Mesendoderm (in vitro differentiated cells): ENCODE data around the gene FNDC3A.

Source experiments
- DNase-seq: peaks from one replicate; pipeline ENCODE4 v3.0.0; 2013
- H2AK5ac ChIP-seq: 2 replicates; pipeline ENCODE4 v1.6.1; 2013; ENCODE audit warnings: low read length, inconsistent platforms
- H2BK120ac ChIP-seq: 2 replicates; pipeline ENCODE4 v1.6.1; 2013; ENCODE audit warnings: low read depth, mild to moderate bottlenecking, low read length, moderate library complexity, mixed read lengths
- H2BK15ac ChIP-seq: replicated peaks from 2 replicates; pipeline ENCODE4 v1.6.1; 2013; ENCODE audit warnings: low read depth, mild to moderate bottlenecking, moderate library complexity
- H2BK5ac ChIP-seq: 2 replicates; pipeline ENCODE4 v1.6.1; 2013; ENCODE audit warnings: low read length, inconsistent platforms
- H3K18ac ChIP-seq: 2 replicates; pipeline ENCODE4 v1.6.1; 2013; ENCODE audit warnings: mild to moderate bottlenecking, low read length, mixed read lengths
- H3K23ac ChIP-seq: one replicate; pipeline ENCODE4 v1.6.1; 2013; ENCODE audit warnings: low read length
- H3K27ac ChIP-seq: 2 replicates; pipeline ENCODE4 v1.5.1; 2013; ENCODE audit warnings: low read depth, mild to moderate bottlenecking, inconsistent platforms, low read length, moderate library complexity
- H3K27me3 ChIP-seq: 2 replicates; pipeline ENCODE4 v1.6.1; 2013; ENCODE audit warnings: low read length, control low read depth, mild to moderate bottlenecking, inconsistent platforms; ENCODE audit not compliant: insufficient read depth, poor library complexity
- H3K36me3 ChIP-seq: 2 replicates; pipeline ENCODE4 v1.6.1; 2013; ENCODE audit warnings: low read length, inconsistent platforms; ENCODE audit not compliant: control insufficient read depth, insufficient read depth
- H3K4ac ChIP-seq: one replicate; pipeline ENCODE4 v1.6.1; 2013; ENCODE audit warnings: low read depth, mild to moderate bottlenecking, low read length, moderate library complexity
- H3K4me1 ChIP-seq: 2 replicates; pipeline ENCODE4 v1.6.1; 2013; ENCODE audit warnings: low read depth, low read length, inconsistent platforms; ENCODE audit not compliant: control insufficient read depth
- H3K4me2 ChIP-seq: 2 replicates; pipeline ENCODE4 v1.6.1; 2013; ENCODE audit warnings: low read length
- H3K4me3 ChIP-seq: 2 replicates; pipeline ENCODE4 v1.5.1; 2013; ENCODE audit warnings: mild to moderate bottlenecking, low read length
- H3K56ac ChIP-seq: one replicate; pipeline ENCODE4 v1.6.1; 2013; ENCODE audit warnings: low read length
- H3K79me1 ChIP-seq: 2 replicates; pipeline ENCODE4 v1.6.1; 2013; ENCODE audit warnings: low read length, inconsistent platforms
- H3K79me2 ChIP-seq: 2 replicates; pipeline ENCODE4 v1.6.1; 2013; ENCODE audit warnings: mild to moderate bottlenecking, low read length; ENCODE audit not compliant: control insufficient read depth, insufficient read depth
- H3K9ac ChIP-seq: 2 replicates; pipeline ENCODE4 v1.6.1; 2013; ENCODE audit warnings: low read length, inconsistent platforms
- H4K5ac ChIP-seq: one replicate; pipeline ENCODE4 v1.6.1; 2013; ENCODE audit warnings: low read length
- H4K8ac ChIP-seq: one replicate; pipeline ENCODE4 v1.6.1; 2013; ENCODE audit warnings: low read depth, mild to moderate bottlenecking, control low read depth, low read length, moderate library complexity
- WGBS: extraction: QIAGEN DNeasy Blood & Tissue Kit; methylation state at CpG from one replicate; pipeline ENCODE4 v1.1.7; 2013; ENCODE audit warnings: low lambda C conversion rate, missing lambda C conversion rate; ENCODE audit not compliant: insufficient coverage; ENCODE audit errors: extremely low coverage; 5-methylcytosine and 5-hydroxymethylcytosine counted together

Gene FNDC3A

DNA sequence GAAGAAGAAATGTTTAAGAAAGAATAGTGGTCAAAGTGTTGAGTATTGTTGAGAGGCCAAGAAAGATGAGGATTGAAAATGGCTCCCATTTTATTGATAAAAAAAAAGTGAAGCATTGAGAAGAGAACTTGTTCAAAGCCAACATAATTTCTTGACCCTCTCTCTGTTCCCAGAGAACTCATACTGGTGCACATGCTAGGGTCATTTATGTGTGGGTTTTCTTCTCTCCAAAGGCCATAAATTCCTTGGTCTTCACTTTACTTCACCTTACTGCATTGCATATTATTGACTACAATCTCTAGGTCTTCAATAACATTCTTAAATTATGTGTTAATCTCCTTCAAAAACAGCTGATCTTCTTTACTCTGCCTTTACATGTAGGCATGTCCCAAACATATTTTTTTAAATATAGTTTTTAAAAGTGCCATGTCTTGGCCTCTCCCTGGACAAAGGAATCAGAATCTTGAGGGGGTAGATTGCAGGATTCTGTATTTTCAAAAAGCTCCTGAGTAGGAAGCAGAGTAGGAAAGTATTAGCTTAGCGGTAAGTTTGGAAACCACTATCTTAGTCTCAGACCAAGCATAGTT, 1.8 kb upstream of the FNDC3A start:
- DNase-seq = no peak
- Histone ChIP-seq H3K9ac (no peak overlapping the region), H3K79me1 (no peaks in the 10 kb centered on the region), H2BK15ac (no peak overlapping the region), H4K8ac (no peak overlapping the region), H3K4ac (no peak overlapping the region), H3K4me3 (no peak overlapping the region), H2BK120ac (no peak overlapping the region), H3K27ac (no peak overlapping the region), H2BK5ac (no peak overlapping the region), H3K4me1 (no peaks in the 10 kb centered on the region), H3K18ac (no peak overlapping the region), H3K56ac (no peak overlapping the region), H3K23ac (no peak overlapping the region), H3K27me3 (no peaks in the 10 kb centered on the region), H4K5ac (no peak overlapping the region), H2AK5ac (no peak overlapping the region), H3K79me2 (peaks cover 7% of the 10 kb centered on the region), H3K4me2 (no peak overlapping the region), H3K36me3 (no peaks in the 10 kb centered on the region)
- no CpG with 5 or more reads among the region's 1 CpG for WGBS

DNA sequence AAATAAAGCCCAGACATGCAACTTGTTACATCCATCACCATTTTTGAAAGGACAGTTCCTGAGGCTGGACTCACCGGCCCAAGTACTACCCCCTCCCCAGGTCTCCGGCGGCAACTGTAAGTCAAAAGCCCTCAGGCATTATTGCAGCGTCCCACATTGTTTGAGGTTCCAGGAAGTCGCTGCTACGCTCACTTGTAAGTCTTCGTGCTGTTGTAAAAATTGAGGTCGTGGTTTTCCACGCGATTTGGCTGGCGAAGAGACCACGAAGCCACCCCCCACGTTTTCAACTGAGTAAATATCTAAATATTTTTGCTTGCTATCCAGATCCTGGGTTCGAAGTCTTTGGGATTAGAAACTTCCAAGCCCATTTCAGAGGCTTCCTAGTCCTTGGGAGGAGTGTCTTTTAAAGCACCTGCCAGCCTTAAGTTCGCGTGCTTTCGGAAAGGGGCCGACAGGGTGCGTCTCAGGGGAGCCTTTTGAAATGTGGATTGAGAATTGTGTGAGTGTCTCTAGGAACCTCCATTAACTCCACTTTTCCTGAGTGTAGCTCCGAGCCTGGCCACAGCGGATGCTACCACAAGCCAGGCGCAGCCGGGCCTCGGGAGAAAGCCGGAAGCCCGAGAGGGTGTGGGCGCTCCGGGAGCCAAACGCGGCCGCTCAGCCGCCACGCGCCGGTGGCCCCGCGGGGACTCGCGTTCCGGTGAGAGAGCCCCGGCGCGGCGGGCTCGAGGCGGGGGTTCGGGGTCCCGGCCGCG, 434 bp upstream of the FNDC3A start:
- peak; percentile 90 for DNase-seq
- no CpG with 5 or more reads among the region's 50 CpGs for WGBS
- peak overlapping the region; percentile 98 for H3K56ac ChIP-seq

DNA sequence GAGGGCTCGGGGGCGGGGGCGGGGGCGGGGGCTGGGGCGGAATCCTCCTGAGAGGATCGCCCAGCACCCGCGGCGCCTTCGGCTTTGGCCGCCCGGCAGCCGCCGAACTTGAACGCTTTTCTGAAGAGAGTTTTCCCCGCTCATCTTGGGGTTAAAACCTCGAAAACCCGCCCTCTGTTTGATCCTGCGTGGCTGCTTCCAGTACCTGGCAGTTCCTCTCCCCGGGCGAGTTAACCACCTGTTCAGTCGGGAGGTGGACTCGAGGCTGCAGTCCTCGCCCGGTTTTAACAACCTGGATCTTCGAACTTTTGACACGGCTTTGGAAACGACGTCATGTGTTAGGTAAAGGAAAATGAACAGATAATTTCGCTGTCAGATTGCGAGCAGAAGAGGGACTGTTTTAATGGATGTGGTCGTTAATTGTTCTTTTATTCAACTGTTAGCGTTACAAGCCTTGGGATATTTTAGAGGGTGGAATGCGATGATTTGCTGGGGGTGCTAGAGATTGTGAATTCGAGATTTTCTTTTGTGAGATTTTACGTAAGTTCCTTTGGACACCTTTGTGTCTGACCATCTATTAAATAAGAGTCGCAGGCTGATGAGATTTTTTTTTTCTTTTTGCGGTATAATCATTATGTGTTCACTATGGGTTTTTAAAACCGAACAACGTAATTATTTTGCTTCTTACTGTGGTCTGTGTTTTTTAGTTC, 1.0 kb downstream of the FNDC3A start:
- Histone ChIP-seq H3K4ac (no peak overlapping the region), H3K4me2 (peak overlapping the region; percentile 14), H2AK5ac (no peak overlapping the region), H3K18ac (peak overlapping the region; percentile 86), H3K79me1 (no peaks in the 10 kb centered on the region), H2BK15ac (no peak overlapping the region), H3K27ac (peak overlapping the region; percentile 69), H3K4me3 (peak overlapping the region; percentile 79), H3K27me3 (no peaks in the 10 kb centered on the region), H3K4me1 (peaks cover 3% of the 10 kb centered on the region), H3K56ac (peak overlapping the region; percentile 89), H3K79me2 (peaks cover 16% of the 10 kb centered on the region), H2BK120ac (no peak overlapping the region), H3K23ac (no peak overlapping the region), H2BK5ac (no peak overlapping the region), H3K36me3 (no peaks in the 10 kb centered on the region), H4K8ac (no peak overlapping the region), H3K9ac (peak overlapping the region; percentile 79), H4K5ac (no peak overlapping the region)
- WGBS = no CpG with 5 or more reads among the region's 40 CpGs
- DNase-seq = no peak

More for the DNA sequence above, 434 bp upstream of the FNDC3A start:
- Histone ChIP-seq H2BK5ac (peak overlapping the region; percentile 48), H4K8ac (peak overlapping the region; percentile 76), H2BK120ac (peak overlapping the region; percentile 62), H2BK15ac (peak overlapping the region; percentile 37), H3K4me3 (peak overlapping the region; percentile 10), H3K4ac (peak overlapping the region; percentile 88), H3K23ac (no peak overlapping the region), H3K79me2 (peaks cover 14% of the 10 kb centered on the region), H3K9ac (peak overlapping the region; percentile 90), H4K5ac (no peak overlapping the region), H3K79me1 (no peaks in the 10 kb centered on the region), H3K36me3 (no peaks in the 10 kb centered on the region), H3K27me3 (no peaks in the 10 kb centered on the region), H3K4me1 (peaks cover 3% of the 10 kb centered on the region), H3K27ac (peak overlapping the region; percentile 100), H3K4me2 (peak overlapping the region; percentile 41), H2AK5ac (no peak overlapping the region), H3K18ac (peak overlapping the region; percentile 91)

DNA sequence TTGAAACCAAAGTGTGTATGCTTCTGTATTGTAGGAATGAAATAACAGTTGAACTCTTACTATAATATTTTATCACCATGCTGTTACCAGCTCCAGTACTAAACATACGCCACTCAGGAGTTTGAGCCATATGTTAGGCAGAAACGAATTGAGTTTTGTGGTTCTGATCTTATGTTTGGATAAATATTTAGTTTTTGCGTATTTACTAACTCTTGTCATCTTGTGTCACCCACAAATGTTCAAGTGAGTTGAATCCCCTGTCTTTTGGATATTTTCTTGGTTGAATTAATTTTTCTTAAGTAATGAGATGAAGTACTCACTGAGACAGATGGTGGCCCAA, 1.5 kb downstream of the FNDC3A start:
- WGBS = no CpG with 5 or more reads among the region's 3 CpGs
- H4K8ac ChIP-seq = no peak overlapping the region
- H3K18ac ChIP-seq = no peak overlapping the region
- no peak overlapping the region for H4K5ac ChIP-seq
- no peaks in the 10 kb centered on the region for H3K79me1 ChIP-seq
- no peaks in the 10 kb centered on the region for H3K27me3 ChIP-seq
- no peak overlapping the region for H3K23ac ChIP-seq
- H3K27ac ChIP-seq = no peak overlapping the region
- H3K4me1 ChIP-seq = peaks cover 3% of the 10 kb centered on the region
- H3K4ac ChIP-seq = no peak overlapping the region
- no peak overlapping the region for H2BK120ac ChIP-seq
- no peak overlapping the region for H2BK15ac ChIP-seq
- H3K4me3 ChIP-seq = peak overlapping the region; percentile 16
- H3K4me2 ChIP-seq = peak overlapping the region; percentile 32
- DNase-seq = no peak
- H3K36me3 ChIP-seq = no peaks in the 10 kb centered on the region
- no peak overlapping the region for H3K56ac ChIP-seq
- no peak overlapping the region for H2AK5ac ChIP-seq
- peaks cover 16% of the 10 kb centered on the region for H3K79me2 ChIP-seq
- H3K9ac ChIP-seq = peak overlapping the region; percentile 79
- no peak overlapping the region for H2BK5ac ChIP-seq

DNA sequence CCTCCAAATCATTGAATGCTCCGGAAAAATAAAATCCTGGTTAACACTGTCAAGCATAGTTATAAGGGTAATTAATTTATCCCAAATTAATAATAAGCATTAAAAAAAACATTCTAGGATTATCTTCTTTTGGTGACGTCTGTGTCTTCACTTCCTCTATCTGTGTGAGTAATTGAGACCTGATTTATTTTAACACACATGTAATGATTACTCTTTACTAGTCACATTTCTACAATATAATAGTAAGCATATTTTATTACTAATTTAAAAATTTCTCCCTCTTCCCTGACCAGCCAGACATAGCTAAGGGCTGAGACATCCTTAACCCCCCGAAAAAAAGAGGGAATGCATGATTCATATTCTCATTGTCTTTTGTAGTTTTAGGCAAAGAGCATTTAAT, 2.3 kb downstream of the FNDC3A start:
- H2BK15ac ChIP-seq = no peak overlapping the region

More for the DNA sequence above, 2.3 kb downstream of the FNDC3A start:
- H3K4me1 ChIP-seq = peaks cover 3% of the 10 kb centered on the region
- H3K18ac ChIP-seq = no peak overlapping the region
- no peak overlapping the region for H3K4me2 ChIP-seq
- no peaks in the 10 kb centered on the region for H3K27me3 ChIP-seq
- no peaks in the 10 kb centered on the region for H3K36me3 ChIP-seq
- no peak overlapping the region for H3K4ac ChIP-seq
- H3K79me2 ChIP-seq = peaks cover 16% of the 10 kb centered on the region
- no peak overlapping the region for H3K56ac ChIP-seq
- H3K23ac ChIP-seq = no peak overlapping the region
- H3K4me3 ChIP-seq = no peak overlapping the region
- H3K9ac ChIP-seq = no peak overlapping the region
- WGBS = no CpG with 5 or more reads among the region's 3 CpGs
- no peak overlapping the region for H2BK5ac ChIP-seq
- DNase-seq = no peak
- no peak overlapping the region for H4K8ac ChIP-seq
- H3K79me1 ChIP-seq = no peaks in the 10 kb centered on the region
- H3K27ac ChIP-seq = no peak overlapping the region
- H2BK120ac ChIP-seq = no peak overlapping the region
- no peak overlapping the region for H4K5ac ChIP-seq
- H2AK5ac ChIP-seq = no peak overlapping the region
